Fibroblast of lung (primary cell): ENCODE results near the gene CCDC169. TPM values are rescaled to one million over a fixed set of nuclear protein-coding genes. Genes with fewer than 3 reads are reported as not detected.

Experiments used
- DNase-seq, 2 donors: peaks; one replicate each; pipeline versions ENCODE4 v3.0.0 to v3.0.0-alpha.2; 2010; ENCODE audit warnings: low read depth in 2 of 2
- H2AFZ ChIP-seq: 2 replicates; pipeline ENCODE4 v1.5.1; 2012; ENCODE audit warnings: low read length, control low read depth, inconsistent platforms
- H3K27ac ChIP-seq: 2 replicates; pipeline ENCODE4 v1.5.1; 2011; ENCODE audit warnings: low read length, control low read depth; ENCODE audit not compliant: insufficient read depth
- H3K27me3 ChIP-seq: 2 replicates; pipeline ENCODE4 v1.5.1; 2011; ENCODE audit warnings: mild to moderate bottlenecking, low read length; ENCODE audit not compliant: control insufficient read depth, insufficient read depth
- H3K36me3 ChIP-seq: 2 replicates; pipeline ENCODE4 v1.5.1; 2011; ENCODE audit warnings: low read length; ENCODE audit not compliant: control insufficient read depth, insufficient read depth
- H3K4me1 ChIP-seq: 2 replicates; pipeline ENCODE4 v1.5.1; 2011; ENCODE audit warnings: low read length; ENCODE audit not compliant: control insufficient read depth, insufficient read depth; ENCODE audit errors: extremely low read depth
- H3K4me2 ChIP-seq: 2 replicates; pipeline ENCODE4 v1.5.1; 2011; ENCODE audit warnings: low read length, control low read depth; ENCODE audit not compliant: insufficient read depth; ENCODE audit errors: extremely low read depth
- H3K4me3 ChIP-seq, 4 experiments: fragments of 200-600 bp in 1 of 4; sonication (generic) in 1 of 4; replicated peaks in 1 of 4; 2 replicates each; pipeline ENCODE4 v1.5.1; 2011 to 2016; ENCODE audit warnings: low read length in 4 of 4, low read depth in 3 of 4, mild to moderate bottlenecking in 3 of 4, control low read depth in 2 of 4, inconsistent platforms in 1 of 4, mixed read lengths in 1 of 4; ENCODE audit not compliant: insufficient read depth in 1 of 4; ENCODE audit errors: control extremely low read depth in 1 of 4
- H3K79me2 ChIP-seq: 2 replicates; pipeline ENCODE4 v1.5.1; 2012; ENCODE audit warnings: mild to moderate bottlenecking, low read length, inconsistent platforms; ENCODE audit not compliant: control insufficient read depth, insufficient read depth
- H3K9ac ChIP-seq: 2 replicates; pipeline ENCODE4 v1.5.1; 2011; ENCODE audit warnings: mild to moderate bottlenecking, low read length, control low read depth; ENCODE audit not compliant: insufficient read depth
- H3K9me3 ChIP-seq: 2 replicates; pipeline ENCODE4 v1.5.1; 2012; ENCODE audit warnings: low read depth, low read length; ENCODE audit not compliant: control insufficient read depth, insufficient read depth
- H4K20me1 ChIP-seq: 2 replicates; pipeline ENCODE4 v1.5.1; 2011; ENCODE audit warnings: low read length; ENCODE audit not compliant: control insufficient read depth, insufficient read depth; ENCODE audit errors: extremely low read depth
- EZH2 ChIP-seq: IDR thresholded peaks from 2 replicates; pipeline ENCODE4 v1.5.1; 2012; ENCODE audit warnings: low read length, control low read depth, mild to moderate bottlenecking; ENCODE audit errors: missing control alignments
- polyA plus RNA-seq, 2 donors: library from polyadenylated mRNA; depleted of rRNA in 1 of 2; stranded (reverse) in 1 of 2; unstranded in 1 of 2; fragments of >200 nt; gene quantifications; 2 replicates each; pipeline ENCODE4 v1.2.1, GENCODE V29; 2011 to 2012; ENCODE audit warnings: missing spikeins in 1 of 2
- total RNA-seq: library from RNA; depleted of rRNA; stranded (reverse); fragments of >200 nt; gene quantifications from 2 replicates; pipeline ENCODE4 v1.2.1, GENCODE V29; 2014
- TF ChIP-seq, protein P1 (sequence below), 2 donors: IDR thresholded peaks in 1 of 2; conservative IDR thresholded peaks in 1 of 2; 1 replicate in 1 of 2; 2 replicates in 1 of 2; pipeline ENCODE4 v1.5.1; 2011 to 2012; ENCODE audit warnings: low read length in 2 of 2, control low read depth in 1 of 2, inconsistent platforms in 1 of 2, low read depth in 1 of 2, mild to moderate bottlenecking in 1 of 2

CCDC169 gene
- total and polyA plus RNA-seq, 2 donors (not counting 1 experiment from before 2014, with no cell fraction given): 2.9 to 7.1 TPM

DNA sequence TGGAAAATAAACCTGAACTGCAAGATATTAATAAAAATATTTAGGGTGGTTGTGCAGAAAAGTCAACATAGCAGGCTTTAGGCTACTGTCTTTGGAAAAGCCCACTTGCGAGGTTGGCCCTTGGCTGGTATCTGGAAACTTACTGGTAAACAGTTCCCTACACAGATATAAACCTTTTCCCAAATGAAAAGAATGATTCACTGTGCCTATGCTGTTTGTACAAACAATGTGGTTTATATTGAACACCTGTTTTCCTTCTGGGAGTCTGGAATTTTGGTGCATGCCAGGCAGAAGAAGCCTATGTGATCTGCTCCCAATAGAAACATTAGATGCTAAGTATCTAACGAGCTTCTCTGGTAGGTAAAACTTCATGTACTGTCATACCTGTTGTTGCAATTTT, 53.5 kb downstream of the CCDC169 start:
- H2AFZ ChIP-seq: no peak overlapping the region
- DNase-seq: no peak
- H3K79me2 ChIP-seq: no peaks in the 10 kb centered on the region
- no peak overlapping the region for H3K4me3 ChIP-seq
- H3K36me3 ChIP-seq: no peaks in the 10 kb centered on the region
- H3K4me1 ChIP-seq: no peaks in the 10 kb centered on the region
- TF ChIP-seq, protein P1, sequence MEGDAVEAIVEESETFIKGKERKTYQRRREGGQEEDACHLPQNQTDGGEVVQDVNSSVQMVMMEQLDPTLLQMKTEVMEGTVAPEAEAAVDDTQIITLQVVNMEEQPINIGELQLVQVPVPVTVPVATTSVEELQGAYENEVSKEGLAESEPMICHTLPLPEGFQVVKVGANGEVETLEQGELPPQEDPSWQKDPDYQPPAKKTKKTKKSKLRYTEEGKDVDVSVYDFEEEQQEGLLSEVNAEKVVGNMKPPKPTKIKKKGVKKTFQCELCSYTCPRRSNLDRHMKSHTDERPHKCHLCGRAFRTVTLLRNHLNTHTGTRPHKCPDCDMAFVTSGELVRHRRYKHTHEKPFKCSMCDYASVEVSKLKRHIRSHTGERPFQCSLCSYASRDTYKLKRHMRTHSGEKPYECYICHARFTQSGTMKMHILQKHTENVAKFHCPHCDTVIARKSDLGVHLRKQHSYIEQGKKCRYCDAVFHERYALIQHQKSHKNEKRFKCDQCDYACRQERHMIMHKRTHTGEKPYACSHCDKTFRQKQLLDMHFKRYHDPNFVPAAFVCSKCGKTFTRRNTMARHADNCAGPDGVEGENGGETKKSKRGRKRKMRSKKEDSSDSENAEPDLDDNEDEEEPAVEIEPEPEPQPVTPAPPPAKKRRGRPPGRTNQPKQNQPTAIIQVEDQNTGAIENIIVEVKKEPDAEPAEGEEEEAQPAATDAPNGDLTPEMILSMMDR (conservative IDR thresholded peaks at IDR 0.05 in 1 of 2, IDR thresholded peaks at IDR 0.05 in 1 of 2; ENCODE audit: low read depth in 1 of 2, low read length in 2 of 2): no peak
- no peak for TF ChIP-seq EZH2
- no peak overlapping the region for H3K4me2 ChIP-seq
- no peaks in the 10 kb centered on the region for H3K27me3 ChIP-seq
- no peaks in the 10 kb centered on the region for H4K20me1 ChIP-seq
- no peak overlapping the region for H3K9ac ChIP-seq
- H3K27ac ChIP-seq: no peak overlapping the region
- H3K9me3 ChIP-seq: no peaks in the 10 kb centered on the region

DNA sequence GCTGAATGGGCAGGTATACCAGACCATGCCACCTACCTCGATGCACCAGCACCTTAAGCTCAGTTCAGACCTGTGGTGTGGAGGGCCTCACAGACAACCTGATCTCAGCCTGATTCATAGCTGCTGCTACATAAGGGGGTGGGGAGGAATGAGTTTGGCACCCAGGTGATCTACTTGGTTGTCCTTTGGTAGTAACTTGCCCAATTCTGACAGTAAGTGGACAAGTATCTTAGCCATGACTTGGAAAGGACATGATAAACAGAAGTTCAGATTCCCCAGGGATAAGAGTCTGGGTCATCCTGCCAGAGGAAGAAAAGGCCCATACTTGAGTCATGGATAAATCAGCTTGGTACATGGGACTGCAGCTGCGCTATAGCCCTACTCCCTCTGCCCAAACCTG, 54.9 kb downstream of the CCDC169 start:
- H3K27ac ChIP-seq: no peak overlapping the region
- H4K20me1 ChIP-seq: no peaks in the 10 kb centered on the region
- H3K27me3 ChIP-seq: no peaks in the 10 kb centered on the region
- no peak overlapping the region for H3K4me3 ChIP-seq
- TF ChIP-seq EZH2: no peak
- TF ChIP-seq, protein P1 (conservative IDR thresholded peaks at IDR 0.05 in 1 of 2, IDR thresholded peaks at IDR 0.05 in 1 of 2; ENCODE audit: low read depth in 1 of 2, low read length in 2 of 2): no peak
- no peak overlapping the region for H2AFZ ChIP-seq
- no peak overlapping the region for H3K4me2 ChIP-seq
- H3K9me3 ChIP-seq: no peaks in the 10 kb centered on the region
- H3K36me3 ChIP-seq: no peaks in the 10 kb centered on the region
- no peak overlapping the region for H3K9ac ChIP-seq
- DNase-seq: no peak
- H3K4me1 ChIP-seq: no peaks in the 10 kb centered on the region
- H3K79me2 ChIP-seq: no peaks in the 10 kb centered on the region

DNA sequence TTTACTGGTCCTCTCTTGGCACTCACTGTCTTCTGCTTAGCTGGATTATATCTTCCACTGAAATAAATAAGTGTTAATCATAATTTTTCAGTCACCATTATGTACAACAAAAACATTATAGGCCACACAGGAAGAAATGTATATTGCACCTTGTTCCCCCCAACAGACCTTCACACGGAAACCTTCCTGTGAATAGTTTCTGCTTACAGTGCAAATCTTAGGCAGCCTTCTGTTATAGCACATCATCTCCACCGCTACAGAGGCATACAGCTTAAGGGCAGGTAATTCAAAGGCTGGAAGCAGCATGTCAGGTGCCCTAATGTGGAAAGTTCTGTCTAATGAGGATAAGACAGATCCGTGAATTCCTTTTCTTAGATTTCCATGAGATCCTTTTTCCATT, 66.4 kb downstream of the CCDC169 start:
- Histone ChIP-seq H4K20me1 (no peaks in the 10 kb centered on the region), H3K4me2 (no peak overlapping the region), H3K4me1 (no peaks in the 10 kb centered on the region), H3K36me3 (no peaks in the 10 kb centered on the region), H3K9me3 (no peaks in the 10 kb centered on the region), H3K27ac (no peak overlapping the region), H3K79me2 (no peaks in the 10 kb centered on the region), H3K4me3 (no peak overlapping the region), H2AFZ (no peak overlapping the region), H3K9ac (no peak overlapping the region), H3K27me3 (no peaks in the 10 kb centered on the region)
- TF ChIP-seq, protein P1 (conservative IDR thresholded peaks at IDR 0.05 in 1 of 2, IDR thresholded peaks at IDR 0.05 in 1 of 2; ENCODE audit: low read depth in 1 of 2, low read length in 2 of 2): no peak
- no peak for TF ChIP-seq EZH2
- no peak for DNase-seq
